Stimulated activated CD4-positive, alpha-beta T cell treated with anti-CD3 and anti-CD28 coated beads, Interleukin-1b, Interleukin-23, amount 100 ng/mL, for 48 hours (primary cell): ENCODE data around the gene SMDT1.
A peak's percentile ranks its signal among the peaks of the same experiment; 100 is the strongest.

Experiments used
- DNase-seq: peaks from one replicate; pipeline ENCODE4 v3.0.0-alpha.2; 2020

The SMDT1 gene, protein sequence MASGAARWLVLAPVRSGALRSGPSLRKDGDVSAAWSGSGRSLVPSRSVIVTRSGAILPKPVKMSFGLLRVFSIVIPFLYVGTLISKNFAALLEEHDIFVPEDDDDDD

DNA sequence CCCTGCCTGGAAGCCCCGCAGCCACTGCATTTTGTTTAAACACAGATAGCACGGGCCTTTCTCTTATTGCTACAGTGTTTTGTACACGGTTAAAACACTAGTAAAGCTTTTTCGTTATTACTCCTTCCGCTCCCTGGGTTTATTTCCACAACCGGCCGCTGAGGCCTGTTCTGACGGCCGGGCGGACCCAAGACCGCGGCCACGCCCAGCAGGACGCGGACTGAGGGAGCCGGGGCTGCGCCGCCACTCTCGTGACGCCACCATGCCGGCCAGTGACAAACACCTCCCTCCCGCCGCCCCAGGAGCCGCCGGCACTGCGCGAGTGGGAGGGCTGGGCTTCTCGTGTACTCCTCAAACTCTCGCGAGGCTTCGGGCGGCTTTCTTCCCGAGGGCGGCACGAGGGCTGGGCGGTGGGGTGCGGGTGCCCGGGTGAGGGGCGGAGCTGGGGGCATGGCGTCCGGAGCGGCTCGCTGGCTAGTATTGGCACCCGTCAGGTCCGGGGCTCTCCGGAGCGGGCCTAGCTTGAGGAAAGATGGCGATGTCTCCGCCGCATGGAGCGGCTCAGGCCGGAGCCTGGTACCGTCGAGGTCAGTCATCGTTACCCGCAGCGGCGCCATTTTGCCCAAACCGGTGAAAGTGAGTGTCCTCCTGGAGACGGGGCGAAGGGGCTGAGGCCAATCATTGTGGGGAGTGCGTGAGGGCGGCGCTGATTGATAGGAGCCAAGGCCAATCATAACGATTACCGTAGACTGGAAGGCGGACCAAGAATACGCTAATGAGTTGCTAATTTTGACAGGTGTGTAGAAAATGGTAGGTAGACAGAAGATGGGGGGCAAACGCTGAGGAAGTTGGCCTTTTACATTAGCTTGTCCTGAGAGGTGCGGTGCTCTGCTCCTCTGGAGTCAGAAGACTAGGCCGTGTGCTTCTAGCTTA lies at the start of gene SMDT1:
Gene SMDT1 (plus strand): TSS at position 382 of the 933 bp plus-strand sequence. CDS start 69 bp downstream, at position 451.
- DNase-seq: peak; percentile 98

DNA sequence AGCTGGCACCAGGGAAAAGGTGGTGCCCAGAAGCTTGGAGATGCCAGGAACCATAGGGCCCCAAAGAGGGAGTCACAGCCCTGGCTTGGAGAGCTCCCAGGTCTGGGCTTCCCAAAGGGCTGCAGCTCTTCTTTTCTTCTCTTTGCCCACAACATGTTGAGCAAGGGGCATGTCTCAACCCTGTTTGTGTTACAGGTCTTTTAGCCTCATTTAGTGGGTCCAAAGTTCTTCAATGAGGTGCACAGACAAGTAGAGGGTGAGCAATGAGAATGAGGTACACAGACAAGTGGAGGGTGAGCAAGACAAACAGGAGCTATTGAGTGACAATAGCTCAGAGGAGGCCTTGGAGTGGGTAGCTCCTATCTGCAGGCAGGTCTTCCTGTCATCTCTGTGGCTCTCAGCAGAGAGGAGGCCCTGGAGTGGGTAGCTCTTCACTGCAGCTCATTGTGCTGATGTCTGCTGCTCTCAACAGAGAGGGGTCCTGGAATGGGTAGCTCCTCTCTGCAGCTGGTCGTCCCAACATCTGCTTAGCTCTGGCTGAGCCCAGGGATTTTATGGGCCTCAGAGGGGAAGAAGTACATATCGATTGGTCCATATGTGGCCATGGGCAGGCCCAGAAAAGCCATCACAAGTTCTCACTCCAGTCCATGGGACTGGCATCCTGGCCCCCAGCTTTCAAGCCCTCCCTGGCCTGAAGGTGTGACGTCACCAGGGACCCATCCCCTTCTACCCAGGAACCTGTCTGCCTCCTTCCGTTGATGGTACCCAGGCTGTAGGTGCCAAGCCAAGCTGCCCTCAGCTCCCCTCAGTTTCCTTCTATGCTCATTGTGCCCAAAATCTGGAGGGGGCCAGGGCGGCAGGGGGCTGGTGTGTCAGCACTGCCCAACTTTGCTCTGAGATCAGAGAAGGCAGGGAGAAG lies 46.0 kb upstream of the SMDT1 start:
- no peak for DNase-seq

DNA sequence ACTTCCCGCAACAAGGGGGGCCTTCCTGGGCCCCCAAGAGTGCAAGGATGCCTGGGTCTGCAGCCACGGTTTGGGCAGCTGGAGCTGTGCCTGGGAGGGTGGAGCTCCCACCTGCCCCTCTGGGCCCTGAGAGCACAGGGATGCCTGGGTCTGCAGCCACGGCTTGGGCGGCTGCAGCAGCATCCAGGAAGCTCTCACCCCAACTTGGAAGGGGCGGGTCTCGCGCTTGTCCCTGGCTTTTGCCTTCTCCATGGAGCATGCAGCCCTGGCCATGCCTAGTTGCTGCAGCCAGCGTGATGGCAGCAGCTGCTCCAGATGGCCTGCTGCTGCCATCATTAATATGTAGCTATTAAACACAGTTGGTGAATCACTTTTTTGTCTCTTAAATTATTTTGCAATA lies 44.2 kb upstream of the SMDT1 start:
- DNase-seq: no peak

DNA sequence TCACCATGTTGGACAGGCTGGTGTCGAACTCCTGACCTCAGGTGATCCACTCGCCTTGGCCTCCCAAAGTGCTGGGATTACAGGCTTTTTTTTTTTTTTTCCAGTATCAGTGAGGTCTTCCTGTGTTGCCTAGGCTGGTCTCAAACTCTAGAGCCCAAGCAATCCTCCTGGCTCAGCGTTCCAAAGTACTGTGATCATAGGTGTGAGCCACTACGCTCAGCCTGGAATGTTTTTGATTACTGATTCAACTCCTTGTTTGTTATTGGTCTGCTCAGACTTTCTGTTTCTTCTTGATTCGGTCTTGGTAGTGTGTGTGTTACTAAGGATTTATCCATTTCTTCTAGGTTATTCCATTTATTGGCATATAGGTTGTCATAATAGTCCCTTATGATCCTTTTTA lies 40.2 kb upstream of the SMDT1 start:
- DNase-seq: no peak

DNA sequence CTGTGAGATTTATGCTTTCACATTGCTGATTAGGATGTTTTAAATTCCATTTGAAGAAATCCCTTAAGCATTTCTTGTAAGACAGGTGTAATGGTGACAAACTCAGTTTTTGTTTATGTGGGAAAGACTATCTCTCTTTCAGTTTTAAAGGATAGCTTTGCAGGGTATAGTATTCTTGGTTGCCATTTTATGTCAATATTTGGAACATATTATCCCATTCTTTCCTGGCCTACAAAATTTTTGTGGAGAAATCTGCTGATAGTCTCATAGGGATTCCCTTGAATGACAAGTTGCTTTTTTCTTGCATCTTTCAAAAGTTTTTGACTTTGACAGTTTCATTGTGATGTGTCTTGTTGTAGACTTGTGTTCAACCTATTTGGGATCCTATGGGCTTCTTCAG lies 37.7 kb upstream of the SMDT1 start:
- no peak for DNase-seq

DNA sequence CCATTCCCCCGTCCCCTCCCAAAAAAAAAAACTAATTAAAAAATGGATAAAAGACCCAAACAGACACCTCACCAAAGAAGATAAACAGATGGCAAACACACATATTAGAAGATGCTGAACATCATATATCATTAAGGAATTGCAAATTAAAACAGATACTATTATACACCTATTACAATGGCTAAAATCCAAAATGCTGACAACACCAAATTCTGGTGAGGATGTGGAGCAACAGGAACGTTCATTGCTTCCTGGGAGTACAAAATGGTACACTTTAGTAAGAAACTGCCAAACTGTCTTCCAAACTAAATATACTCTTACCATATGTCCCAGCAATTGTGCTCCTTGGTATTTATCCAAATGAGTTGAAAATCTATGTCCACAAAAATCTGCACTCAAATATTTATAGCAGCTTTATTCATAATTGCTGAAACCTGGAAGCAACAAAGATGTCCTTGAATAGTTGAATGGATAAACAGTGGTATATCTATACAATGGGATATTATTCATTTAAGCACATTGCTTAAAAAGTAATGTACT lies 28.8 kb upstream of the SMDT1 start:
- no peak for DNase-seq

DNA sequence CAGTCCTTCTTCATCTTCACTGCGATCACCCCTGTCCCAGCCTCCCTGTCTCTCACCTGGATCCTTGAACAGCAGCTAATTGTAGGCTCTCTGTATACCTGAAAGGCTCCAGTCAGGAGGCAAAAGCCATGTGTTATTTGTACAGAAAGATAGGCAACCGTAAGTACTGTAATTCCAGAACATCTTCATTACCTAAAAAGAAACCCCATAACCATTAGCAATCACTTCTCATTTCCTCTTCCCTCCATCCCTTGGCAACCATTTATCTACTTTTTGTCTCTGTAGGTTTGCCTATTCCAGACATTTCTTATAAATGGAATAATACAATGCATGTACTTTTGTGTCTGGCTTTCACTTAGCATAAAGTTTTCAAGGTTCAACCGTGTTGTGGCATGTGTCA lies 26.7 kb upstream of the SMDT1 start:
- no peak for DNase-seq

DNA sequence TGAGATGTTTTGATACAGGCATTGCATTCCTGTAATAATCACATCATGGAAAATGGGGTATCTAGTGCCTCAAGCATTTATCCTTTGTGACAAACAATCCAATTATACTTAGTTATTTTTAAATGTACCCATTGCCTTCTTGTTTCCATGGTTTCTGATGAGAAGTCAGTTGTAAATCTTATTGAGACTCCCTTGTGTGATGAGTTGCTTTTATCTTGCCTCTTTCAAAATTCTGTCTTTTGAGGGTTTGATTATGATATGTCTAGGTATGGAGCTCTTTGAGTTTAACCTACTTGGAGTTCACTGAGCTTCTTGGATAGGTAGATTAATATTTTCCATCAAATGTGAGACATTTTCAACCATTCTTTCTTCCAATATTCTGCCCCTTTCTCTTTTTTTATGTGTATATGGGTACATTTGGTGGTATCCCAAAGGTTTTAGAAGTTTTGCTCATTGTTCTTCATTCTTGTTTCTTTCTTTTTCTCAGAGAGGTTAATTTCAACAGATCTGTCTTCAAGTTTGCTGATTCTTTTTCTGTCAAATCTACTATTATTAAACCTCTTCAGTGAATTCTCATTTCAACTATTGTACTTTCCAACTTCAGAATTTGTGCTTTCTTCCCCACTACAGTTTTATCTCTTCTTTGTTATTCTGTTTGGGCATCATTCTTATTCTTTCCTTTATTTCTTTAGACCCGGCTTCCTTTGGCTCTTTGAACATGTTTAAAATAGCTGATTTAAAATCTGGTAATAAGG lies 22.6 kb upstream of the SMDT1 start:
- DNase-seq: no peak

DNA sequence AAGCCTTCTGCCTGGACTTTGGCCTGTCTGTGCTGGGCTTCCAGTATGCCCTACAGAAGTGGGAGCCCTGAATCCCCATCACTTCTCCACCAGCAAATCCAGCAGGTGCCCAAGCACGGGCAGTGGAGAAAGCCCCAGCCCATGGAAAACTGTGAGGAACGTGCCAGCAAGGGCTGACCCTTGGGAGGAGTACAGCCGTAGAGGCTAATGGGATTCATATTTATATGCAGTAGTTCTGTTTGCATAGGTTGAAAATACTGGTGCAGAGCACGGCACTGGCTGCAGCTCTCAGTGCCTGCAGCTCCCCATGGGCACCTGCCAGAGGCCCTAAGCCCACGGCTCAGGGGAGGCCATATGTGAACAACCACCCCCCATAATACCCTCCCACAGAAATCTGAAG lies 19.0 kb upstream of the SMDT1 start:
- no peak for DNase-seq

DNA sequence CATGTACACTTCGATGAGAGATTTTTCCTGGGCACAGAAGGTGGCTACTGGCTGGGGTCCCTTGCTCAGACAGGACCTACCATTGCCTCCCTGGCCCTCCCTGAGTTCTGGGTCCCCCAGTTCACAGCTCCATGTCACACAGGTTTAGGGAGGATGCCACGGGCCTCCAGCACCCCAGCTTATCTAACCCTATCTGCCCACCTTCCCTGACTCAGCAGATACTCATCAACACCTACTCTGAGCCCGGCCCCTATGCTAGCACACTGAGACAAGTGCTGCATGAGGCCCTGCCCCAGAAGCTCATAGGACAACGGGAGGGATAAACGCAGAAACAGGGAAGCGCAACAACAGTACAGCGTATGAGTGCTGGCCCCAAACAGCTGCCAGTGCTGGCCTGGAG lies 18.5 kb upstream of the SMDT1 start:
- DNase-seq: no peak

DNA sequence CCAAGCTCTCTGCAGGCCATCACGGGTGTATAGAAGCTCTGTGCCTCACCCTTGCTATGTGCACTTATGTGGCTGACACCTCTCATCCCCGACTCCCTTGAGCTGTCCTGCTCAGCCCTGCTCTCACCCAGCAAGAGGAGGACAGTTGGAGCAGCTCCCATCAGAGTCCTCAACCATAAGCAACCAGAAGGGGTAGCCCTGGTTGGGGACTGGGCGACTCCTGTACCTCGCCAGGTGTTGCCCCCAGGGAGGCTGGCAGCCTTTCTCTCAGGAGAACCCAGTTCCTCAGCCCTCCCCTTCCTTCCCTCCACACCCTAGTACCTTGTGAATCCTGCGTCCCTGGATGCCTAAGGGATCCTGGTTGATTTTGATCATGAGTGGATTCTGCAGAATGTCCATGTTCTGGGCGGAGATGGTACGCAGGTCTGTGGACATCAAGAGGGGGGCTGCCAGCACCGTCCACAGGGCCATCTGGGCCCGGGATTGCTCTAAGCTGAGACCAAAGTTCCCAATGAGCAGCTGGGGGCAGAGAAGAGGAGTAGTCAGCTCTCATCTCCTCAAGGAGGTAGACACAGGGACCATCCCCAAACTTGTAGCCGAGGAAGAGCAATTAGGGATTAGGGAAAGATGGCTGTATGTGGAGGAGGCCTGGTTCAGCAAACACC lies 16.9 kb upstream of the SMDT1 start:
- no peak for DNase-seq

DNA sequence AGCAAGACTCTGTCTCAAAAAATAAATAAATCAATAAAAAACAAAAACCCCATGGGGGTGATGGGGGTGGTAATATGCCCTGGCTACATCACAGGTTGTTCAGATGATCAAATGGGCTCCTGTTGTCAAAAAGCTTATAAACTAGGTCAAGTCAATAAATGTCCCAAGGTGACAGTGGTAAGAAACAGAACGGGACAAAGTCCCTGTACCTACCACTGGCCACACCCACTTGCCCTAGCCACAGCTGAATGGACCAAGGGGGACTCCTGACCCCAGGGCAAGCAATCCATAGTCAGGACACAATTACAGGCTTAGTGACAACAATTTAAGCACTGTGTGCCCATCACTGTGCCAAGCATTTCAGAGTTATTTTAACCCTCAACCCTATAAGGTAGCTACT lies 14.9 kb upstream of the SMDT1 start:
- no peak for DNase-seq

DNA sequence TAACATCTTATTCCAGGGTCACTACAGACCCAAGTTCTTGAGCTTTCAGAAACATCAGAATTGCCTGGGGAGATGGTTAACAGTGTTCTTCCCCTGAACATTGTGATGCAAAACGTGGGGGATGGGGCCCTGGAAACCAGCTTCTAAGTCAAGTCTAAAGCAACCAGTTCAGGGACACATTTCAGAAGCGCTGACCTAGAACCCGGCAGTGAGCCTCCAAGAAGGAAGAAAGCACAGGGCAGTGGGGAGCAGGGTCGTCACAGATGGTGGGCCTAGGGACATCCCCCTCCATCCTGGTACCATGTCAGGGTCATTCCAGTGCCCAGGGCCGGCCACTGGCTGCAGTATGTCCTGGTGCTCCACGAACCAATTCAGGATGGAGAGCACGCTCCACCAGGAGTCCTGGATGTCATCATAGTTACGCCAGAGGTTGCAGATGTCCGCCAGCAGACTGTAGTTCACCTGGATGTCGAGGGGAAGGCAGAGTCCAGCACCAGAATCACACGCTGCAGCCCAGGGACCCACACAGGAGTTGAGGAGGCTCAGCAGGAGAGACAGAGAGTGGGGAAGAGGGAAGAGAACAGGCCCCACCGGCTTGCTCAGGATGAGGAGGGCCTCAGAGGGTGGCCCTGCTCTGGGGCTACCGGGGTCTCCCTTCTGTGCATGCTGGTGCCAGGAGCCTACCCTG lies 13.9 kb upstream of the SMDT1 start:
- no peak for DNase-seq

DNA sequence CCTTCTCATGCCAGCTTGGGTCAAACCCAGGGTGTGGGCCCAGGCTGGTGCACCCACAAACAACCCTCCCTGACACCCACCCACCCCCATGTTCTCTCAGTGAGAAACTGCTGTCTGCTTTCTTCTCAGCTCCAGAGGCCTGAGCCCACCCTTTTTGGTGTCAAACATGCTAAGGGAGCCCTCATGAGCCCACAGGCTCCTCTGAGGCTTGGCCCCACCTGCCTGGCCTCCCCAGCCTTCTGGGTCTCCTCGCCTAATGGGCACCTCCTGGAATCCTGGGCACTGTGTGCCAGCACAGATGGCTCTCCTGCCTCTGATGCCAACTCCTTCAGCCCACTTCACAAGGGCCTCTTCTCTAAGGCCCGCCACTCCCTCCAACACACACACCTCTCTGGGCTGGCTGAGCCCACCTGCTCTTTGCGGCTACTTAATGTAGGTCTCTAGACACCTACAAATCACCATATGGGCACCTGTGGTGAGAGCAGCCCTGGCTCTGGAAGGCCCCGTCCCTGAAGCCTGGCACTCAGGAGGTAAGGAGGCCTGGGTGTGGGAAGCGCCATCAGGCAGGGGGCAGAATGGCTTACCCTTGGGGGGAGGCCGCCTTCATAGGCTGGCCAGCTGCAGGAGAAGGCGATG lies 13.3 kb upstream of the SMDT1 start:
- no peak for DNase-seq

DNA sequence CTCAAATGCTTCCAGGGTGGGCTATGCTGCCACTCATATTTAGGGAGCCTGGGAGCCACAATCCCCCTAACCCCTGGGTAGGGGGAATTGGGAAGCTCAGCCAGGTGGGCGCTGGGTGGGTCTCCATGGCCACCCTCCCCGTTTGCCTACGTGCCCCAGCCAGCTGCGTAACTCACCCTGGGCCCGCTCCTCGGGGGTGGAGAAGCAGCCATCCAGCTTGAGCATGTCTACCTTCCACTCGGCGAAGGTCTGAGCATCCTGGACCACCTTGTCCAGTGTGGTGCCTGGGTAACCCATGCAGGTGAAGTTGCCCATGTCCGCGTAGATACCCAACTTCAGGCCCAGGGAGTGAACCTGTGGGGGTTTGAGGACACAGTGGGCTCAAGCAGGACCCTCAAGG lies 12.6 kb upstream of the SMDT1 start:
- DNase-seq: no peak

DNA sequence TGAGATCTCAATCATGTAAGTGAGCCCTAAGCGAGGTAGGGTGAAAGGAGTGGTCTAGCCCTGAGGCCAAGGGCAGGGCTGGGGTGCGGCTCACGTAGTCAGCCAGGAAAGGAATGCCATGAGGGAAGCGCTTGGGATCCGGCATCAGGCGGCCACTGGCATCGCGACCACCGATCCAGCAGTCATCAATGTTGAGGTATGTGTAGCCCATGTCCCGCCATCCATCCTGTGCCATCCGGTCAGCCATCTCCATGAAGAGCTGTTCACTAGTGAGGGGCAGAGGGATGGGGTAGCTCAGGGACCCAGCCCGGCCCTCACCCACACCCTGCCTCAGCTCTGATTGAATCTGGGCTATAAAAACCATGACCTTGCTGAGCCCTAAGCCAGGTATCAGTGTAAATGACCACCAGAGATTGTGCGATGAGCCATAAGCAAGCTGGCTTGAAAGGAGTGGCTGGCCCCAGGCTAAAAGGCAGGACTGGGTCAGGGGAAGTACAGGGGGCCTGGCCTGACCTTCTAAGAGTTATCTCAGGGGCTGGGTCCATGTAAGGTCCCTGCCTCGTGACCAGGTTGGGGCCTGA lies 11.7 kb upstream of the SMDT1 start:
- no peak for DNase-seq

DNA sequence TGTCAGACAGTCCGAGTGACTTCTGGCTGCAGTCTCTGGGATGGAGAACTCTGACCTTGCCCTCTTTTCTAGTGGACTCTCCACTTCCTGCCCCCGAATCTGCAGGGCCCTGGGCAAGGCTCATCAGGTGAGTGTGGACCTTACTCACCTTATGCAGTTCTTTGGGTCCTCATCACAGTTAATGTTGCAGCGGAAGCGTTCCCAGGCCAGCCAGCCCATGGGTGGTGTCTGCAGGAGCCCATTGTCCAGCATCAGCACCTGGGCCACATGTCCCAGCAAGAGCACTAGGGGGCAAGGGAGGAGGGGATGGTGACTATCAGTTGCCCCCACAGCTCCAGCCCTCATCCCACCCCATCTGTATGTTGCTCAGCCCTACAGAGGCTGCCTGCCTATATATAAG lies 11.2 kb upstream of the SMDT1 start:
- DNase-seq: no peak

DNA sequence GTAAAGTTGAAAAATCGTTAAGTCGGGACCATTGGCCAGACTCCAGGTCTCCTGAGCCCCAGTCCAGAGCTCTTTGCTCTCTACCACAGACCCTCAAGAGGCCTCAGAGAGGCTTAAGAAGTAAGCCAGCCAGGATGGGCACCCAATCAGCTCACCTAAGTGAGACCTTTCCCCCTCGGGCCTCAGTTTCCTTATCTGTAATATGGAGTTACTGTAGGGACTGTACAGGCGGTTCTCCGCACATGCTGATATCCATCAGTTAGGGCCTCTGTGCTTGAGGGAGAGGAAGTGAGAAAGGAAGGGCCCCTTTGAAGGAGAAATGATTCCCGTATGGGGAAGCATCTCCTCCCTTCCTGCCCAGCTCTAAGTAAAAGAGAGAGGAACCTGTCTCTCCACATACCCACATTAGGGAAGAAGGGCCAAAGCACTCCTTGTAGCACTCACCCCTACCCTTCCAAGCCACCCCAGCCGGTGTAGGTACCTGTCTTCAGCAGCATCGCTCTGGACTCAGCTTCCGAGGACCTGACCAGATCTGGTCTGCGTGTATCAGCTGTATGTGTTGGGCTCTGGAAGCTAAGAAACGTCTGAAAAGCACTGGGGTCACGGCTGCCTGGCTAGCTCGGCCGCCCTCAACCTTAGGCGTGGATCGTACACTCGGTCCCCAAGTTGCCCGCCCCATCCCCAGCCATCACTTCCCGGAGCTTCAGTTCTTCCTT lies 9.5 kb upstream of the SMDT1 start:
- DNase-seq: no peak

DNA sequence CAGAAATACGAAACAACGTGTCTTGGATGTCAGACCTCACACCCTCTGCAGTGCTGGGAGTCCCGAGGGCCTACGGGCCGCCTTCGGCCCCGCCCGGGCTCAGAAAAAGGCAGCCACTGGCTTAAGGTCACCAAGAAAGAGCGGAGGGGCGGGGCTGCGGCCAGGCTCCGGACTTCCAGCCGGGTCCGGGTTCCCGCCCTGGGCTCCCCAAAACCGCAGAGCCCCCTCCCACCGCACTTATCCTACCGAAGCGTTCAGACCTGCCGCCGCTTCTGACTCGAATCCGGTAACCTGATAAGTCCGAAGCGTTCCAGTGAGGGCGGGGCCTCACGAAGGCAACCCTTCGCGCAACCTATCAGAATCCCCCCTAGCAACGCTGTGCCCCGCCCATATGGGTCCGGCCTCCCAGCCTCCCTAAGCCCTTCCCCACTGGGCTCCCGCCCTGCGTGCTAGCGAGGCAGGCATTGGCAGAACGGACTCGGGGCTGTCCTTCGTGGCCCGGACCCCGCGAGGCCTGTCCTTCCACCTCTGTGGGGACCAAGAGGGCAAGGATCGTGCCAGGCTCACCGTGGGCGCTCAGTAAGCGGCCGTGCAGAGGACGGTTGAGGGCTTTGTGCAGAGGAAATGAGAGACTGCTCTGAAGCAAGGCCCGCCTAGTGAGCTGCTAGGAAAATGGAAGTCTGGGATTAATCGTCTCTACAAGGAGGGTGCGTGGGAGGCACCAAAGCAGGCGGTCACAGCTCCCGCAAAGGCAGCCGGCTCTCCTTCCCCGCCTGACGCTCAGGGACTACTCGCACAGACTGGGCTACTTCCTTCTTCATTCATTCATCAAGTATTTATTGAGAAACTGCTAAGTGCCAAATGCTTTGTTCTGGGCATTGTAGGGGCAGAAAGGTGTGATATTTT lies 8.7 kb upstream of the SMDT1 start, which contains the start of gene NAGA:
Gene NAGA (minus strand): TSS at position 296 of the 906 bp plus-strand sequence. CDS start 515 bp downstream, outside the sequence.
- peak; percentile 94 for DNase-seq
